Measurements from ENCODE around the gene SP2. TPM values are rescaled to one million over a fixed set of nuclear protein-coding genes. Genes with fewer than 3 reads are reported as not detected.

Gene SP2
- total and polyA plus RNA-seq, 2 donors (not counting 1 experiment from before 2014, with no cell fraction given): 25.4 to 32.5 TPM

DNA sequence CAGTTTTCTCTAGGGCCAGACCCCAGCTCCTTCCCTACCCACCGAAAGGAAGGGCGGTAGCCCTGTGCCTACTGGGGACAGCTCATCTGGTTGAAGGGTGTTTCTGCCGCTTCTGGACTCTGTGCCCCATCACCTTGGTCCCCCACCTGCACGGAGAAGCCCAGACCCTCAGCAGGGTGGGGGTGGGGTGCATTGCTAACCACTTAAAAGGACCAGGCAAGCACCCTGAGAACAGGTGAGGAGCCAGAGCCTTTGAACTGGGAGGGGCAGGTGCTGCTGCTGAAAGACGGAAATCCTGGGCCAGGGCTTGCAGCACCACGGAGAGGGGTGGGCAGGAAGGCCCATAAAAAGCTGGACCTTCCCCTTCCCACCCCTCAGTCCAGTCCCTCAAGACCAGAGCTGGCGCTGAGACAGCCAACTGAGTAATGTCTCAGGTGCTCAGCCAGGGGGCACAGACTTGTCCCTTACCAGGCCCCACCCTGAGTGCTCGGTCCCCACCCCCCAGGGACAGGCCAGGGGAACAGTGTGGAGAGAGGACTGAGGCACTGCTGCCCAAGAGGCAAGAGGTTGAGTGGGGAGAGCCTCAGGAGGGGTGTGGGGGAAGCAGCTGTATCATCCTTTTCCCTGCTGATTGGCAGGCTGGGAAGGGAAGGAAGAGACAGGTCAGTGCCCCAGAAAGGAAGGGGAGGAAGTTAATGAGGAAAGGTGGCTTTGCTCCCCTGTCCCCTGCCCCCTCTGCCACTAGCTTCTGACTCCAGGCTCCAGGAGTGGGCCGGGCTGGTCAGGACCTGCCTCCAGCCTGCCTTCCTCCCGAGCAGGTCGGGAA lies 10.9 kb upstream of the SP2 start:
- peaks cover 0 to 4% of the 10 kb centered on the region in 2 donors for H3K4me1 ChIP-seq (ENCODE audit: control insufficient read depth in 2 of 2, insufficient read depth in 2 of 2, low read length in 2 of 2)
- ChIA-PET POLR2A (no interaction called here), CTCF (interaction anchor here (1.1 to 15.3 kb wide), 2 partner anchors 41 to 60 kb away, joined by 4 to 436 read pairs; partner anchors contain the start of genes SCRN2 and SP6)
- H3K4me2 ChIP-seq (replicated peaks; ENCODE audit: low read depth, low read length, poor library complexity, severe bottlenecking): no peak overlapping the region
- H3K27me3 Mint-ChIP-seq: peaks cover 13% of the 10 kb centered on the region
- H3K36me3 ChIP-seq (replicated peaks in 1 of 2; ENCODE audit: control extremely low read depth in 1 of 2, control insufficient read depth in 1 of 2, extremely low read depth in 1 of 2, insufficient read depth in 2 of 2, low read length in 1 of 2): no peaks in the 10 kb centered on the region
- H3K27ac Mint-ChIP-seq: no peak overlapping the region
- no peak overlapping the region for H3K4me3 ChIP-seq (ENCODE audit: control extremely low read depth in 1 of 5, extremely low read depth in 1 of 5, insufficient read depth in 1 of 5, low read depth in 2 of 5, low read length in 4 of 5)
- no peak overlapping the region for H3K27ac ChIP-seq (ENCODE audit: low read length in 2 of 2)
- intact Hi-C loops (cut with micrococcal nuclease): no loop called here
- H4K20me1 ChIP-seq (ENCODE audit: control insufficient read depth, insufficient read depth, low read length, poor library complexity, severe bottlenecking): no peaks in the 10 kb centered on the region
- H3K4me1 Mint-ChIP-seq: peaks cover 3% of the 10 kb centered on the region
- H3K9me3 ChIP-seq (ENCODE audit: control extremely low read depth in 1 of 3, control insufficient read depth in 2 of 3, insufficient read depth in 1 of 3, low read length in 2 of 3): no peaks in the 10 kb centered on the region
- no peak overlapping the region for H3K9ac ChIP-seq (ENCODE audit: low read length)
- no peak overlapping the region for H2AFZ ChIP-seq (ENCODE audit: insufficient read depth, low read depth, low read length, poor library complexity, severe bottlenecking)
- WGBS (ENCODE audit: insufficient coverage): 77% methylated on average over 6 of the region's 11 CpGs
- H3K79me2 ChIP-seq (ENCODE audit: control insufficient read depth, insufficient read depth, low read length): no peaks in the 10 kb centered on the region
- DNase-seq: no peak
- H3K4me3 Mint-ChIP-seq: no peak overlapping the region
- ATAC-seq (ENCODE audit: low read depth): no peak
- H3K9me3 Mint-ChIP-seq (ENCODE audit: insufficient read depth): no peaks in the 10 kb centered on the region
- no peak for TF ChIP-seq EZH2 (IDR thresholded peaks at IDR 0.05; ENCODE audit: borderline replicate concordance, insufficient read depth, low read depth, low read length, poor library complexity, severe bottlenecking)
- TF ChIP-seq, protein P1, sequence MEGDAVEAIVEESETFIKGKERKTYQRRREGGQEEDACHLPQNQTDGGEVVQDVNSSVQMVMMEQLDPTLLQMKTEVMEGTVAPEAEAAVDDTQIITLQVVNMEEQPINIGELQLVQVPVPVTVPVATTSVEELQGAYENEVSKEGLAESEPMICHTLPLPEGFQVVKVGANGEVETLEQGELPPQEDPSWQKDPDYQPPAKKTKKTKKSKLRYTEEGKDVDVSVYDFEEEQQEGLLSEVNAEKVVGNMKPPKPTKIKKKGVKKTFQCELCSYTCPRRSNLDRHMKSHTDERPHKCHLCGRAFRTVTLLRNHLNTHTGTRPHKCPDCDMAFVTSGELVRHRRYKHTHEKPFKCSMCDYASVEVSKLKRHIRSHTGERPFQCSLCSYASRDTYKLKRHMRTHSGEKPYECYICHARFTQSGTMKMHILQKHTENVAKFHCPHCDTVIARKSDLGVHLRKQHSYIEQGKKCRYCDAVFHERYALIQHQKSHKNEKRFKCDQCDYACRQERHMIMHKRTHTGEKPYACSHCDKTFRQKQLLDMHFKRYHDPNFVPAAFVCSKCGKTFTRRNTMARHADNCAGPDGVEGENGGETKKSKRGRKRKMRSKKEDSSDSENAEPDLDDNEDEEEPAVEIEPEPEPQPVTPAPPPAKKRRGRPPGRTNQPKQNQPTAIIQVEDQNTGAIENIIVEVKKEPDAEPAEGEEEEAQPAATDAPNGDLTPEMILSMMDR (IDR thresholded peaks at IDR 0.05): no peak
- H3K27me3 ChIP-seq (replicated peaks in 1 of 4; ENCODE audit: control extremely low read depth in 1 of 4, control insufficient read depth in 3 of 4, insufficient read depth in 4 of 4, low read length in 3 of 4): peaks cover 0 to 3% (median 0%) of the 10 kb centered on the region in 4 experiments

DNA sequence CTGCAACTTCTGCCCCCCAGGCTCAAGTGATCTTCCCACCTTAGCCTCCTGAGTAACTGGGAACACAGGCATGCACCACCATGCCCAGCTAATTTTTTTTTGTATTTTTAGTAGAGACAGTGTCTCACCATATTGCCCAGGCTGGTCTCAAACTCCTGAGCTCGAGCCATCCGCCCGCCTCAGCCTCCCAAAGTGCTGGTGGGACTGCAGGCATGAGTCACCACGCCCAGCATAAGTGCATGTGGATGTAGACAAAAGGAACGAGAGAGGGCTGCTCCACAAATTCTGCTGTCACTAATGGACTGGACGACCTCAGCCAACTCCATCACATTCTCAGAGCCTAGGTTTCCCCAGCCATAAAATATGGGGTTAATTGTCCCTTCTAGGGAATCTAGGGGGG lies 7.7 kb upstream of the SP2 start:
- no peak overlapping the region for H3K4me2 ChIP-seq (replicated peaks; ENCODE audit: low read depth, low read length, poor library complexity, severe bottlenecking)
- TF ChIP-seq, protein P1 (IDR thresholded peaks at IDR 0.05): no peak
- TF ChIP-seq EZH2 (IDR thresholded peaks at IDR 0.05; ENCODE audit: borderline replicate concordance, insufficient read depth, low read depth, low read length, poor library complexity, severe bottlenecking): no peak
- Mint-ChIP-seq H3K4me1 (peaks cover 10% of the 10 kb centered on the region), H3K9me3 (ENCODE audit: insufficient read depth) (no peaks in the 10 kb centered on the region), H3K27ac (no peak overlapping the region), H3K4me3 (no peak overlapping the region), H3K27me3 (peaks cover 2% of the 10 kb centered on the region)
- WGBS (ENCODE audit: insufficient coverage): no CpG with 5 or more reads among the region's 6 CpGs
- H3K27ac ChIP-seq (ENCODE audit: low read length in 2 of 2): no peak overlapping the region
- ChIA-PET POLR2A (no interaction called here), CTCF (interaction anchor here (15.3 kb wide), 1 partner anchor 44 kb away, joined by 436 read pairs; the partner anchor contains the start of genes SCRN2 and SP6)
- H3K27me3 ChIP-seq (replicated peaks in 1 of 4; ENCODE audit: control extremely low read depth in 1 of 4, control insufficient read depth in 3 of 4, insufficient read depth in 4 of 4, low read length in 3 of 4): no peaks in the 10 kb centered on the region
- no peaks in the 10 kb centered on the region for H3K79me2 ChIP-seq (ENCODE audit: control insufficient read depth, insufficient read depth, low read length)
- DNase-seq (no peak), ATAC-seq (ENCODE audit: low read depth) (no peak)
- H3K36me3 ChIP-seq (replicated peaks in 1 of 2; ENCODE audit: control extremely low read depth in 1 of 2, control insufficient read depth in 1 of 2, extremely low read depth in 1 of 2, insufficient read depth in 2 of 2, low read length in 1 of 2): no peaks in the 10 kb centered on the region
- peaks cover 3 to 8% of the 10 kb centered on the region in 2 donors for H3K4me1 ChIP-seq (ENCODE audit: control insufficient read depth in 2 of 2, insufficient read depth in 2 of 2, low read length in 2 of 2)
- H2AFZ ChIP-seq (ENCODE audit: insufficient read depth, low read depth, low read length, poor library complexity, severe bottlenecking): no peak overlapping the region
- no peaks in the 10 kb centered on the region for H4K20me1 ChIP-seq (ENCODE audit: control insufficient read depth, insufficient read depth, low read length, poor library complexity, severe bottlenecking)
- no peak overlapping the region for H3K4me3 ChIP-seq (ENCODE audit: control extremely low read depth in 1 of 5, extremely low read depth in 1 of 5, insufficient read depth in 1 of 5, low read depth in 2 of 5, low read length in 4 of 5)
- no peak overlapping the region for H3K9ac ChIP-seq (ENCODE audit: low read length)
- no peaks in the 10 kb centered on the region for H3K9me3 ChIP-seq (ENCODE audit: control extremely low read depth in 1 of 3, control insufficient read depth in 2 of 3, insufficient read depth in 1 of 3, low read length in 2 of 3)
- intact Hi-C loops (cut with micrococcal nuclease): no loop called here

Data from B cell (primary cell).